Ecto neural progenitor cell (in vitro differentiated cells): ENCODE results near the gene RWDD1.
"Not testable (repeated sequence)": the region's sequence is repeated elsewhere in the genome, so short reads cannot be mapped to it uniquely, and the experiment has no call there.

Source experiments
- DNase-seq: peaks from one replicate; pipeline ENCODE4 v3.0.0-alpha.2; 2018; ENCODE audit warnings: low spot score

Gene RWDD1

GRCh38 chr6:116560130-116560529 is 11.2 kb upstream of the RWDD1 start:
- DNase-seq: no peak

DNA sequence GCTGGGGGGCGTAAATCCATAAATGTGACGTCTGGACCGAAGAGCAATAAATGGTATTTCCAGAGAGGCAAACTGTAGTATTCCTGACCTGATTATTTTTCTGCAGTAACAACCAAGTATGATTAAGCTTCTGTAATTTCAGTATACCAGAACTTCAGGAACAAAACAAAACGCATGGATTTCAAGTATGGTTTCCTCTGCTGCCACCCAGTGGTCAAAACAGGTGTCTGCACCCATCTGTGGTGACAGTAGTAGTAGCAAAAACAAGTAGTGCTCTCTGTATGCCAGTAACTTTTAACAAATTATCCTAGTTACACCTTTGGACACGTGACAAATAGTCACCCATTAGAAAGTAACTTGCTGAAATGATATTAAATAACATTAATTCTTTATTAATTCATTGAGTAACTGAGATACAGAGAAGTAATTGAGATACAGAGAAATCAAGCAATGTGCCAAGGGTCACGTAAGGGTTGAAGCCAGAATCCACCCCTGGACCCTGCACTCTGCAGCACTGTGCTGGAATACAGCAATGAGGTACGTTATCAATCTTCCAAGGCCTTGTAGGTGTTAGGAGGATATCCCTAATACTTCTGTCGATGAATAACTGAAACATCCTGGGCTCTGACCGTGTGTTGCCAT is 9.8 kb upstream of the RWDD1 start:
- DNase-seq: peak; percentile 66

- no peak for DNase-seq
These were observed 9.3 kb upstream of the RWDD1 start for GRCh38 chr6:116562019-116562403.

- DNase-seq: no peak
These were observed 8.7 kb upstream of the RWDD1 start for GRCh38 chr6:116562614-116563013.

DNA sequence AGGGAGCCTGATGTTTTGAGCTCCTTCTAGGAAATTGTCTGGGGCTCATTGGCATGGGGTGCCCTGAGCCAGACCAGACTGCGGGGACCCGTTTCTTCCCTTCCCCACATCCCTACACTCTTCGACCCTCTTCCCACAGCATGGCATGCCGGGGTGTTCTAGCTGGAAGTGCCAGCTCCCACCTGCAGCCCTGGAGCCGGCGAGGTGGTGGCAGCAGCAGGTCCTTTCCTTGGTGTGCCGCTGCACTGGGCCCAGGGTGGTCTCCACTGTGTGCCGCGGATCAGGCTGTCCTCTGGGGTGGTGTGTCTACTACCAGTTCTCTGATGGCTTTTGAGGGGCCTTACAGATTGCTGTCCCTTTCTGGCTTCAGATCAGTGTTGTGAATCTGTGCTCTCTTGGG is 7.5 kb upstream of the RWDD1 start:
- DNase-seq: no peak

DNA sequence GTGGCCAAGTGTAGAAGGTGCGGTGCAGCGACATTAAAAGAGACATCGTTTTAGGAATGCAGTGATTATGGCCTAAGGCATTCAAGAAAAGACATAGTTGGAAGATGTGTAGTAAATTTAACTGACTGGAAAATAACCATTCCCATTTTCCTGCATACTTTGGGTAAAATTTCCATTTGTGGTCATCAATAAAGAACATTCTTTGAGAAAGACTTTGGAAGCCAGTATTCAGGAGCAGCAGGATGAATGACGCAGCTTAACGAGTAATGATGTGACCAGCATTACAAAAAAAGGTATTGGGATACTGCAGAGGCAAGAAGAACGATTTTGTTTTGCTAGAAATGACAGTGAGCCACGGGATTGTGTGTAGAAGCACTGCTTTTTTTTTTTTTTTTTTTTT is 7.0 kb upstream of the RWDD1 start:
- DNase-seq: no peak

DNA sequence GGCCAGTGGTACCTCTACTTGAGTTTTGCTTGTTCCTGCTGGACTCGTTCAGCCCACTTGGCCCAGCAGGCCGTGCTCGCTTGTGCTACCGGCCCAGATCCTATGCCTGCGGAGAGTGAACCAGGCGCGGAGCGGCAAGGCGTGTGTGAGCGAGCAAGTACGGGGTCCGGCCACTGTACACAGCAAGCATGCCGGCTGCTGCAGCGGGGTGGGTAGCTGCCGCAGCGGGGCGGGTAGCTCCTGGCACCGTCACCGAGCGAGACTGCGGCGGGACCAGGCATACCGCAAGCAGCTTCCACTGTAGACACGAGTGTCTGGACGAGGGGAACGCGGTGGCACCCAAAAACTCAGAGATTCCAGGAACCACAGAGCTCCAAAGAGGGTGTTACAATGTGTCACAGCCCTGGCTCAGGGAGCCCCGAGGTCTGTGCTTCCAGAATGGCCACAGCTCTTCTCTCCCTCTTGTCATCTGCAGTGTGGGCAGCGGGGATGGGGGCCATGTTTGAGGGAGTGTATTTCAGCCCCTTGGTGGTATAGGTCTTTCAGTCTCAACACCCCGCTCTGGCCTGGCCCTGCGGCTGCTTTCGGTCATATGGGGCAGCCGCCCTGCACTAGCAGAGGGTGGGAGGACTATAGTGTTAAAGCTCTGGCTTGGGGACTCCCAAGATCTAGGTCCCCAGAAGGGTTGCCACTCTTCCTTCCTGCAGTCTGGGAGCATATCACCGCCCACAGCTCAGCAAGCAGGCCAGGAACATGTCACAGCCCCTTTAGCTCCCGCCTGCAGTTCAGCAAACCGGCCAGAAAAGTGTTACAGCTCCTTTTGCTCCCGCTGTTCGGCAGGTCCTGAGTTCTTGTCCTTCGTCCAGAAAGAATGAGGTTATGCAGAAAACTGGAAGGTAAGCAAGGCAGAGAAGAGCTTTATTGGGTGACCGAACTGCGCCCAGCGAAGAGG is 6.1 kb upstream of the RWDD1 start:
- no peak for DNase-seq

- no peak for DNase-seq
These were observed 3.2 kb upstream of the RWDD1 start for GRCh38 chr6:116568111-116568510.

- no peak for DNase-seq
These were observed 2.2 kb upstream of the RWDD1 start for GRCh38 chr6:116568821-116569755.

DNA sequence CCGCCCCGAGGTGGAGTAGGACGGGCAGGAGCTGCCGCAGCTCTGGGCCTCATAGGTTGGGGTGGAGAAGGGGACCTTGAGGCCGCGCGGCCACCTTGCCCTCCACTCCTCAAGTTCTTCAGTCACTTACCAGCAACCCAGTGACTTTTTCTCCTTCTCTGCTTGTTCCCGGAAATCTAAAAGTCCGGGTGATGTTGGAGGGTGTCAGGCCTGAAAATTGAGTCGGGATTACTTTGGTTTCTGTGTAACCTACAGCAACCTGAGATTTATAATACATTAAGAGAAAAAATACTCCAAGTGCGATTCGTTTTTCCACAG is 338 bp downstream of the RWDD1 start:
- no peak for DNase-seq

GRCh38 chr6:116572162-116572561 is 858 bp downstream of the RWDD1 start:
- no peak for DNase-seq

DNA sequence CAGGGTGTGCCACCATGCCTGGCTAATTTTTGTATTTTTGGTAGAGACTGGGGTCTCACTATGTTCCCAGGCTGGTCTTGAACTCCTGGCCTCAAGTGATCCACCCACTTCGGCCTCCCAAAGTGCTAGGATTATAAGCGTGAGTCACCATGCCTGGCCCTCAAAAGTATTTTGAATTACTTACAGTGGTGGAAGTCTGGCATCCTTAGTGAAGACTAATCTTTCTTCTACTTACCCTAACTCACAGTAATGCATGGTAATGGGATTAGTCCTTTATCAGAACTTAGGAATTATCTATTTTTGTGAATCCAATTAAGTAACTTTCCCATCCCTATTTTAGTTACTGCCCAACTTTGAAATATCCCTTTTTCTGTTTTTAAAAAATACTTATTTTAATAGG is 3.9 kb downstream of the RWDD1 start:
- DNase-seq: no peak

DNA sequence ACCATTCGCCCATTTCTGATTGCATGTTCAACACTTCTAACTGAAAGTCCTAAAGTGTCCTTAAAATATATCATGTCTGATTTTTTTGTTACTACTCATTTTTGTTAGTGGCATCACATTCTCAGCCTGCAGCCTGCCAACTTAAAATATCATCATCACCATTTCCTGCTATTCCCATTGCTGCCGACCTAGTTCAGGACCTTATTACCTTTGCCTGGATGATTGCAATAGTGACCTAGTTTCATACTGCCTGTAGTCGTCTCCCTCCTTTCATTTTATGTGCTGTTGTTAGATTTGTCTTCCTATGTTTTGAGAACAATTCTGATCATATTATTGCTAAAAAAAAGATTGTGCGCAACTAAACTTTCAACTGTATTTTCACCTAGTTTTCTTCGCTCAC is 6.2 kb downstream of the RWDD1 start:
- DNase-seq: no peak

DNA sequence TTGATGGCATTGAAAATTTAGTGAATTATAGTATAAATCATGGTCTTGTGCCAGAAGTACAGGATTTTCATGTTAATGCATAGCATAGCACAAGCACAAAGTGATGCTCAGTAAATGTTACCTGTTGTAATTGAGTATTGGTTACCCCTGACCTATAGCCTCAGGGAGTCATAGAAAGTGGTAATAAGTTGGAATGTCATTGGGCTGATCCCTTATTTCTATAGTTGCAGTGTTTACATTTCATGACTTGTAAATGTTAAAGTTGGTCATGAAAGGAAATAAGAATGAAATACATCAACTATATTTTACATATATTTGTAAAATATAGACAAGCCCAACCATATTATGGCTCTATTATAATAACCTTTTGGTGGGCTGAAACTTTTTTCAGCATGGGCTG is 7.0 kb downstream of the RWDD1 start:
- DNase-seq: no peak

GRCh38 chr6:116579143-116579542 is 7.8 kb downstream of the RWDD1 start:
- no peak for DNase-seq

- DNase-seq: no peak
These were observed 8.9 kb downstream of the RWDD1 start for GRCh38 chr6:116580198-116580597.

GRCh38 chr6:116586276-116586675 is 15.0 kb downstream of the RWDD1 start:
- no peak for DNase-seq

DNA sequence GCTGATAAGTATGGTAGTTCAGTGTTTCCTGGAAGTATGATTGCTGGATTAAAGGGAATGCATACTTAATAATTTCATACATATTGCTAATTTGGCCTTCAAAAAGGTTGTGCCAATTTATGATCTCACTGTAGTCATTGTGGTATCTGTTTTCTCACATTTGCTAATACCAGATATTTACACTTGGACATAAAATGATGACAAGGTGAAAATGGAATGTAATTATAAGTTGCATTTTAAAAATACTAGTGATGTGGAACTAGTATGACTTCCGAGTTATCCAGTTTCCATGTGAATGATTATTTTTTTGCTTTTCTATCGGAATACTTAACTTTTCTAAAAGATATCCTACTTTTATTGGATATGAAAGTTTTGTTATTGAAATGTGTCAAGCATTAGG is 15.4 kb downstream of the RWDD1 start:
- DNase-seq: no peak

- no peak for DNase-seq
These were observed 23.9 kb downstream of the RWDD1 start for GRCh38 chr6:116595247-116595646.

- DNase-seq: no peak
These were observed 25.5 kb downstream of the RWDD1 start for GRCh38 chr6:116596815-116597214.

GRCh38 chr6:116603916-116604315 is 32.6 kb downstream of the RWDD1 start:
- DNase-seq: not testable (repeated sequence)

DNA sequence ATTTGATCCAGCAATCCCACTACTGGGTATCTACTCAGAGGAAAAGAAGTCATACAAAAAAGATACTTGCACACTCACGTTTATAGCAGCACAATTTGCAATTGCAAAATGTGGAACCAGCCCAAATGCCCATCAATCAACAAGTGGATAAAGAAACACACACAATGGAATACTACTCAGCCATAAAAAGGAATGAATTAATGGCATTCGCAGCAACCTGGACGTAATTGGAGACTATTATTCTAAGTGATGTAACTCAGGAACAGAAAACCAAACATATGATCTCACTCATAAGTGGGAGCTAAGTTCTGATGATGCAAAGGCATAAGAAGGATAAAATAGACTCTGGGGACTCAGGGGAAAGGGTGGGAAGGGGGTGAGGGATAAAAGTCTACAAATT is 33.6 kb downstream of the RWDD1 start:
- DNase-seq: not testable (repeated sequence)

GRCh38 chr6:116605935-116606334 is 34.6 kb downstream of the RWDD1 start:
- no peak for DNase-seq
